Naive thymus-derived CD4-positive, alpha-beta T cell (primary cell): ENCODE data around the gene FRS3. TPM values are rescaled to one million over a fixed set of nuclear protein-coding genes. Genes with fewer than 3 reads are reported as not detected.
A peak's percentile ranks its signal among the peaks of the same experiment; 100 is the strongest.

Experiments
- ATAC-seq: fragments of 150-1000 bp; cut with Tn5 transposase; 2 replicates; pipeline ENCODE4 v1.10.0; 2021; ENCODE audit warnings: mild to moderate bottlenecking, moderate library complexity
- CTCF ChIA-PET: fragments of 350-600 bp; sonication (Branson Sonifier 250); formaldehyde crosslinking; loops from one replicate; lab custom pipeline; 2021; ENCODE audit warnings: antibody characterized with exemption; lab: Charles Lee
- POLR2A ChIA-PET: fragments of 350-600 bp; sonication (Branson Sonifier 250); formaldehyde crosslinking; loops from one replicate; lab custom pipeline; 2021; ENCODE audit warnings: antibody characterized with exemption, inconsistent platforms; lab: Charles Lee
- DNase-seq, 9 donors: peaks; one replicate each; pipeline versions ENCODE4 v3.0.0 to v3.0.0-alpha.2; 2020 to 2022; ENCODE audit warnings: mixed read lengths in 1 of 9
- H3K27ac ChIP-seq: one replicate; pipeline ENCODE4 v1.7.0; 2013; ENCODE audit warnings: mild to moderate bottlenecking, low read depth, low read length, moderate library complexity
- H3K27me3 ChIP-seq, 2 donors: one replicate each; pipeline ENCODE4 v1.7.0; 2013; ENCODE audit warnings: low read length in 2 of 2, mild to moderate bottlenecking in 2 of 2, moderate library complexity in 2 of 2; ENCODE audit not compliant: control insufficient read depth in 2 of 2, insufficient read depth in 2 of 2
- H3K36me3 ChIP-seq, 3 experiments: 1 replicate in 2 of 3; 2 replicates in 1 of 3; pipeline ENCODE4 v1.7.0; 2013; ENCODE audit warnings: low read length in 3 of 3, mild to moderate bottlenecking in 3 of 3, moderate library complexity in 1 of 3; ENCODE audit not compliant: insufficient read depth in 3 of 3, control insufficient read depth in 2 of 3
- H3K4me1 ChIP-seq, 2 donors: one replicate each; pipeline ENCODE4 v1.7.0; 2013; ENCODE audit warnings: low read length in 2 of 2, mild to moderate bottlenecking in 2 of 2, moderate library complexity in 1 of 2; ENCODE audit not compliant: control insufficient read depth in 2 of 2, insufficient read depth in 2 of 2
- H3K4me3 ChIP-seq: 2 replicates; pipeline ENCODE4 v1.7.0; 2013; ENCODE audit warnings: mild to moderate bottlenecking, low read length
- H3K9me3 ChIP-seq, 3 experiments: 1 replicate in 2 of 3; 2 replicates in 1 of 3; pipeline ENCODE4 v1.7.0; 2013; ENCODE audit warnings: low read length in 3 of 3; ENCODE audit not compliant: control insufficient read depth in 2 of 3
- H3K27ac Mint-ChIP-seq, 9 donors: one replicate each; pipeline ENCODE4 v1.8.0; 2020 to 2022; ENCODE audit warnings: mixed read lengths in 9 of 9, mild to moderate bottlenecking in 8 of 9, moderate library complexity in 5 of 9, inconsistent platforms in 2 of 9
- H3K27me3 Mint-ChIP-seq, 5 donors: one replicate each; pipeline ENCODE4 v1.8.0; 2021 to 2022; ENCODE audit warnings: mixed read lengths in 5 of 5, mild to moderate bottlenecking in 1 of 5
- H3K36me3 Mint-ChIP-seq, 5 donors: one replicate each; pipeline ENCODE4 v1.8.0; 2020 to 2022; ENCODE audit warnings: mixed read lengths in 5 of 5, mild to moderate bottlenecking in 3 of 5, inconsistent platforms in 1 of 5
- H3K4me1 Mint-ChIP-seq, 7 donors: one replicate each; pipeline ENCODE4 v1.8.0; 2020 to 2022; ENCODE audit warnings: mixed read lengths in 7 of 7, mild to moderate bottlenecking in 3 of 7, inconsistent platforms in 1 of 7
- H3K4me3 Mint-ChIP-seq, 10 donors: one replicate each; pipeline ENCODE4 v1.8.0; 2020 to 2022; ENCODE audit warnings: mild to moderate bottlenecking in 10 of 10, mixed read lengths in 10 of 10, moderate library complexity in 6 of 10, inconsistent platforms in 2 of 10
- H3K9me3 Mint-ChIP-seq, 11 donors: one replicate each; pipeline ENCODE4 v1.8.0; 2020 to 2022; ENCODE audit warnings: mixed read lengths in 11 of 11, mild to moderate bottlenecking in 4 of 11, inconsistent platforms in 1 of 11, moderate library complexity in 1 of 11
- intact Hi-C, 2 donors: fragments of 100-400 bp; cut with micrococcal nuclease; formaldehyde crosslinking; loops; one replicate each; pipeline ENCODE4 v1.15.1; 2023
- polyA plus RNA-seq, 2 donors: library from polyadenylated mRNA; unstranded; fragments of 300-500 nt; fragmentation: Illumina TruSeq; gene quantifications; one replicate each; pipeline ENCODE4 v1.2.3, GENCODE V29; 2021
- total RNA-seq, 6 experiments: library from RNA in 5 of 6; stranded (reverse) in 5 of 6; gene quantifications; 1 replicate in 5 of 6; 2 replicates in 1 of 6; pipeline ENCODE4 v1.2.3 and lab custom pipeline; 2021 to 2026

FRS3 gene
- total and polyA plus RNA-seq, 7 experiments from 2014 or later: 1.9 to 10.6 (median 5.5) TPM

GRCh38 chr6:41732591-41733359 lies 46.9 kb downstream of the FRS3 start:
- H3K9me3 Mint-ChIP-seq: no peaks in the 10 kb centered on the region
- H3K27me3 ChIP-seq: no peaks in the 10 kb centered on the region
- peak overlapping the region; percentile 57 for H3K4me3 ChIP-seq
- peak overlapping the region; percentile 15 to 89 (median 50) for H3K4me3 Mint-ChIP-seq
- peaks cover 0 to 4% (median 0%) of the 10 kb centered on the region in 3 experiments for H3K36me3 ChIP-seq
- peaks cover 38 to 54% of the 10 kb centered on the region in 2 donors for H3K4me1 ChIP-seq
- peaks cover 14 to 48% (median 33%) of the 10 kb centered on the region in 7 donors for H3K4me1 Mint-ChIP-seq
- ATAC-seq (peak; percentile 56), DNase-seq (peak; percentile 35 to 72 (median 59))
- CTCF ChIA-PET: interaction anchor here (1.0 to 1.5 kb wide), 3 partner anchors 50 to 128 kb away, joined by 3 to 5 read pairs (median 4); partner anchors contain the start of gene TOMM6
- POLR2A ChIA-PET: interaction anchor here (0.7 to 2.8 kb wide), 2 partner anchors 49 to 54 kb away, joined by 3 to 17 read pairs; partner anchors contain the start of gene TOMM6
- H3K36me3 Mint-ChIP-seq: no peaks in the 10 kb centered on the region
- intact Hi-C loops: loop anchor here in 1 of 2 donors (10.0 kb wide), 2 partner anchors 1322 to 1492 kb away; partner anchors contain the start of genes CUL7, DNPH1, KLC4 and MRPL2
- no peaks in the 10 kb centered on the region for H3K27me3 Mint-ChIP-seq
- no peaks in the 10 kb centered on the region for H3K9me3 ChIP-seq
- peak overlapping the region; percentile 1 to 80 (median 66) for H3K27ac Mint-ChIP-seq
- peak overlapping the region; percentile 80 for H3K27ac ChIP-seq

GRCh38 chr6:41732149-41732548 lies 47.6 kb downstream of the FRS3 start:
- CTCF ChIA-PET: interaction anchor here (1.5 kb wide), 2 partner anchors 49 to 55 kb away, joined by 4 to 5 read pairs; partner anchors contain the start of gene TOMM6
- peak overlapping the region; percentile 2 to 89 (median 46) for H3K4me3 Mint-ChIP-seq
- H3K27me3 Mint-ChIP-seq: no peaks in the 10 kb centered on the region
- Histone ChIP-seq H3K4me1 (peaks cover 38 to 54% of the 10 kb centered on the region in 2 donors), H3K27me3 (no peaks in the 10 kb centered on the region), H3K27ac (peak overlapping the region; percentile 80), H3K36me3 (peaks cover 0 to 4% (median 0%) of the 10 kb centered on the region in 3 experiments), H3K9me3 (no peaks in the 10 kb centered on the region), H3K4me3 (no peak overlapping the region)
- H3K4me1 Mint-ChIP-seq: peaks cover 15 to 52% (median 34%) of the 10 kb centered on the region in 7 donors
- H3K36me3 Mint-ChIP-seq: no peaks in the 10 kb centered on the region
- intact Hi-C loops: loop anchor here in 1 of 2 donors (10.0 kb wide), 2 partner anchors 1323 to 1493 kb away; partner anchors contain the start of genes CUL7, DNPH1, KLC4 and MRPL2
- POLR2A ChIA-PET: interaction anchor here (2.8 kb wide), 1 partner anchor 55 kb away, joined by 17 read pairs; the partner anchor contains the start of gene TOMM6
- DNase-seq (no peak), ATAC-seq (no peak)
- H3K27ac Mint-ChIP-seq: peak overlapping the region; percentile 1 to 80 (median 66)
- no peaks in the 10 kb centered on the region for H3K9me3 Mint-ChIP-seq

- POLR2A ChIA-PET: no interaction called here
- Mint-ChIP-seq H3K4me1 (peaks cover 19 to 57% (median 40%) of the 10 kb centered on the region in 7 donors), H3K27ac (peak overlapping the region in 1 of 9 donors; percentile 82), H3K4me3 (peak overlapping the region in 1 of 10 donors; percentile 21), H3K27me3 (no peaks in the 10 kb centered on the region), H3K9me3 (no peaks in the 10 kb centered on the region), H3K36me3 (no peaks in the 10 kb centered on the region)
- no peak for ATAC-seq
- H3K27me3 ChIP-seq: no peaks in the 10 kb centered on the region
- H3K27ac ChIP-seq: no peak overlapping the region
- intact Hi-C loops: loop anchor here in 1 of 2 donors (10.0 kb wide), 2 partner anchors 1323 to 1493 kb away; partner anchors contain the start of genes CUL7, DNPH1, KLC4 and MRPL2
- no peaks in the 10 kb centered on the region for H3K9me3 ChIP-seq
- DNase-seq: no peak
- CTCF ChIA-PET: no interaction called here
- H3K4me1 ChIP-seq: peaks cover 38 to 54% of the 10 kb centered on the region in 2 donors
- H3K4me3 ChIP-seq: no peak overlapping the region
- peaks cover 0 to 4% (median 0%) of the 10 kb centered on the region in 3 experiments for H3K36me3 ChIP-seq
These were observed 48.1 kb downstream of the FRS3 start for GRCh38 chr6:41731561-41732086.

- peaks cover 19 to 61% (median 40%) of the 10 kb centered on the region in 7 donors for H3K4me1 Mint-ChIP-seq
- H3K4me3 ChIP-seq: no peak overlapping the region
- POLR2A ChIA-PET: no interaction called here
These were observed 48.9 kb downstream of the FRS3 start for GRCh38 chr6:41730531-41731436.

GRCh38 chr6:41729624-41730023 lies 50.1 kb downstream of the FRS3 start:
- Mint-ChIP-seq H3K36me3 (no peaks in the 10 kb centered on the region), H3K27ac (no peak overlapping the region), H3K9me3 (no peaks in the 10 kb centered on the region), H3K4me3 (peak overlapping the region in 1 of 10 donors; percentile 49), H3K4me1 (peaks cover 19 to 67% (median 40%) of the 10 kb centered on the region in 7 donors), H3K27me3 (no peaks in the 10 kb centered on the region)
- intact Hi-C loops: loop anchor here in 1 of 2 donors (10.0 kb wide), 2 partner anchors 1325 to 1495 kb away; partner anchors contain the start of genes CUL7, DNPH1, KLC4 and MRPL2
- Histone ChIP-seq H3K4me1 (peaks cover 33 to 50% of the 10 kb centered on the region in 2 donors), H3K27ac (no peak overlapping the region), H3K4me3 (no peak overlapping the region), H3K9me3 (no peaks in the 10 kb centered on the region), H3K36me3 (peaks cover 0 to 1% (median 0%) of the 10 kb centered on the region in 3 experiments), H3K27me3 (no peaks in the 10 kb centered on the region)
- DNase-seq: no peak
- CTCF ChIA-PET: no interaction called here
- POLR2A ChIA-PET: no interaction called here
- ATAC-seq: no peak

More at GRCh38 chr6:41730531-41731436, 48.9 kb downstream of the FRS3 start:
- intact Hi-C loops: loop anchor here in 1 of 2 donors (10.0 kb wide), 2 partner anchors 1324 to 1494 kb away; partner anchors contain the start of genes CUL7, DNPH1, KLC4 and MRPL2
- Histone ChIP-seq H3K36me3 (peaks cover 0 to 4% (median 0%) of the 10 kb centered on the region in 3 experiments), H3K9me3 (no peaks in the 10 kb centered on the region), H3K27me3 (no peaks in the 10 kb centered on the region), H3K4me1 (peaks cover 36 to 52% of the 10 kb centered on the region in 2 donors), H3K27ac (no peak overlapping the region)
- peak overlapping the region in 4 of 9 donors; percentile 7 to 46 (median 42) for H3K27ac Mint-ChIP-seq
- H3K36me3 Mint-ChIP-seq: no peaks in the 10 kb centered on the region
- CTCF ChIA-PET: no interaction called here
- DNase-seq (no peak), ATAC-seq (no peak)
- H3K27me3 Mint-ChIP-seq: no peaks in the 10 kb centered on the region
- no peaks in the 10 kb centered on the region for H3K9me3 Mint-ChIP-seq
- peak overlapping the region in 2 of 10 donors; percentile 20 to 31 for H3K4me3 Mint-ChIP-seq
